HEK293 (cell line): ENCODE measurements around the gene MGMT.

Experiments used
- CTCF ChIP-seq: fragments of 450-650 bp; formaldehyde crosslinking; IDR thresholded peaks from 2 replicates; pipeline ENCODE4 v1.5.1; 2016; ENCODE audit warnings: missing biosample characterization, missing genetic modification characterization
- PRDM1 ChIP-seq: fragments of 450-650 bp; formaldehyde crosslinking; IDR thresholded peaks from 2 replicates; pipeline ENCODE4; 2016; ENCODE audit warnings: missing biosample characterization, missing genetic modification characterization
- REST ChIP-seq: fragments of 450-650 bp; formaldehyde crosslinking; IDR thresholded peaks from 2 replicates; pipeline ENCODE4 v1.5.1; 2016; ENCODE audit warnings: missing biosample characterization, missing genetic modification characterization
- TSHZ1 ChIP-seq: fragments of 450-650 bp; formaldehyde crosslinking; IDR thresholded peaks from 2 replicates; pipeline ENCODE4 v1.5.1; 2016; ENCODE audit warnings: missing biosample characterization, missing genetic modification characterization, borderline replicate concordance
- ZBTB26 ChIP-seq: fragments of 450-650 bp; formaldehyde crosslinking; optimal IDR thresholded peaks from 2 replicates; pipeline ENCODE3; 2016; ENCODE audit warnings: missing biosample characterization, mild to moderate bottlenecking, missing genetic modification characterization
- ZIC2 ChIP-seq: fragments of 450-650 bp; formaldehyde crosslinking; IDR thresholded peaks from 2 replicates; pipeline ENCODE4 v1.5.1; 2016; ENCODE audit warnings: missing biosample characterization, missing genetic modification characterization
- ZNF10 ChIP-seq: fragments of 450-650 bp; formaldehyde crosslinking; IDR thresholded peaks from 2 replicates; pipeline ENCODE4 v1.5.1; 2017; ENCODE audit warnings: missing biosample characterization, missing genetic modification characterization
- ZNF558 ChIP-seq: fragments of 450-650 bp; formaldehyde crosslinking; IDR thresholded peaks from 2 replicates; pipeline ENCODE4 v1.5.1; 2016; ENCODE audit warnings: missing biosample characterization, missing genetic modification characterization
- ZNF580 ChIP-seq: fragments of 450-650 bp; formaldehyde crosslinking; IDR thresholded peaks from 2 replicates; pipeline ENCODE4 v1.5.1; 2016; ENCODE audit warnings: missing biosample characterization, missing genetic modification characterization
- ZSCAN4 ChIP-seq: fragments of 450-650 bp; formaldehyde crosslinking; IDR thresholded peaks from 2 replicates; pipeline ENCODE4 v1.5.1; 2017; ENCODE audit warnings: missing biosample characterization, missing genetic modification characterization
- TF ChIP-seq, protein P1 (sequence below): fragments of 450-650 bp; formaldehyde crosslinking; IDR thresholded peaks from 2 replicates; pipeline ENCODE4 v1.5.1; 2016; ENCODE audit warnings: missing biosample characterization, missing genetic modification characterization, low read depth

GRCh38 chr10:129646973-129647372 lies 179.9 kb downstream of the MGMT start:
- no peak for TF ChIP-seq ZNF10 (tag by site-specific recombination)
- TF ChIP-seq CTCF (tag by site-specific recombination) = no peak; the same call in 1 of the 2 replicates
- no peak for TF ChIP-seq TSHZ1 (tag by site-specific recombination)
- no peak for TF ChIP-seq ZIC2
- no peak for TF ChIP-seq ZNF580 (tag by site-specific recombination)
- no peak for TF ChIP-seq ZBTB26
- TF ChIP-seq REST (tag by site-specific recombination) = no peak
- no peak for TF ChIP-seq ZSCAN4 (tag by site-specific recombination)
- TF ChIP-seq, protein P1, sequence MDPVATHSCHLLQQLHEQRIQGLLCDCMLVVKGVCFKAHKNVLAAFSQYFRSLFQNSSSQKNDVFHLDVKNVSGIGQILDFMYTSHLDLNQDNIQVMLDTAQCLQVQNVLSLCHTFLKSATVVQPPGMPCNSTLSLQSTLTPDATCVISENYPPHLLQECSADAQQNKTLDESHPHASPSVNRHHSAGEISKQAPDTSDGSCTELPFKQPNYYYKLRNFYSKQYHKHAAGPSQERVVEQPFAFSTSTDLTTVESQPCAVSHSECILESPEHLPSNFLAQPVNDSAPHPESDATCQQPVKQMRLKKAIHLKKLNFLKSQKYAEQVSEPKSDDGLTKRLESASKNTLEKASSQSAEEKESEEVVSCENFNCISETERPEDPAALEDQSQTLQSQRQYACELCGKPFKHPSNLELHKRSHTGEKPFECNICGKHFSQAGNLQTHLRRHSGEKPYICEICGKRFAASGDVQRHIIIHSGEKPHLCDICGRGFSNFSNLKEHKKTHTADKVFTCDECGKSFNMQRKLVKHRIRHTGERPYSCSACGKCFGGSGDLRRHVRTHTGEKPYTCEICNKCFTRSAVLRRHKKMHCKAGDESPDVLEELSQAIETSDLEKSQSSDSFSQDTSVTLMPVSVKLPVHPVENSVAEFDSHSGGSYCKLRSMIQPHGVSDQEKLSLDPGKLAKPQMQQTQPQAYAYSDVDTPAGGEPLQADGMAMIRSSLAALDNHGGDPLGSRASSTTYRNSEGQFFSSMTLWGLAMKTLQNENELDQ (tag by site-specific recombination) = no peak
- TF ChIP-seq PRDM1 (tag by site-specific recombination) = no peak
- TF ChIP-seq ZNF558 (tag by site-specific recombination) = no peak
